Smooth muscle cell (in vitro differentiated cells): Measurements from ENCODE around the gene RMI2. TPM values are rescaled to one million over a fixed set of nuclear protein-coding genes. Genes with fewer than 3 reads are reported as not detected.

Source experiments
- DNase-seq: peaks from one replicate; lab custom pipeline; 2025; ENCODE audit not compliant: unreplicated experiment; lab: John Stamatoyannopoulos, UW
- H2AFZ ChIP-seq: fragments of 200-600 bp; sonication (generic); 2 replicates; pipeline ENCODE4 v1.6.0; 2016; ENCODE audit warnings: antibody characterized with exemption, low read depth, mild to moderate bottlenecking
- H3F3A ChIP-seq: fragments of 200-600 bp; sonication (generic); 2 replicates; pipeline ENCODE4 v1.6.0; 2017; ENCODE audit warnings: antibody characterized with exemption, low read depth
- H3K27ac ChIP-seq: fragments of 200-600 bp; sonication (generic); 2 replicates; pipeline ENCODE4 v1.5.1; 2016; ENCODE audit warnings: low read depth, mild to moderate bottlenecking
- H3K27me3 ChIP-seq: fragments of 200-600 bp; sonication (generic); 2 replicates; pipeline ENCODE4 v1.6.1; 2016; ENCODE audit warnings: low read depth, mild to moderate bottlenecking
- H3K36me3 ChIP-seq: fragments of 200-600 bp; sonication (generic); 2 replicates; pipeline ENCODE4 v1.5.1; 2016; ENCODE audit warnings: low read depth
- H3K4me1 ChIP-seq: fragments of 200-600 bp; sonication (generic); 2 replicates; pipeline ENCODE4 v1.5.1; 2016; ENCODE audit warnings: low read depth
- H3K4me2 ChIP-seq: fragments of 200-600 bp; sonication (generic); 2 replicates; pipeline ENCODE4 v1.6.0; 2016; ENCODE audit warnings: mild to moderate bottlenecking
- H3K4me3 ChIP-seq: fragments of 200-600 bp; sonication (generic); 2 replicates; pipeline ENCODE4 v1.5.1; 2016; ENCODE audit warnings: mild to moderate bottlenecking
- H3K79me2 ChIP-seq: fragments of 200-600 bp; sonication (generic); 2 replicates; pipeline ENCODE4 v1.6.0; 2016; ENCODE audit warnings: low read depth, mild to moderate bottlenecking
- H3K9ac ChIP-seq: fragments of 200-600 bp; sonication (generic); 2 replicates; pipeline ENCODE4 v1.6.0; 2016; ENCODE audit warnings: low read depth
- H3K9me3 ChIP-seq: fragments of 200-600 bp; sonication (generic); replicated peaks from 2 replicates; pipeline ENCODE4 v1.5.1; 2016; ENCODE audit warnings: low read depth
- H4K20me1 ChIP-seq: fragments of 200-600 bp; sonication (generic); 2 replicates; pipeline ENCODE4 v1.6.0; 2016; ENCODE audit warnings: low read depth
- WGBS: methylation state at CpG from one replicate; pipeline ENCODE4 v1.1.7; 2016; ENCODE audit warnings: low lambda C conversion rate; 5-methylcytosine and 5-hydroxymethylcytosine counted together
- polyA plus RNA-seq: library from polyadenylated mRNA; unstranded; fragments of >200 nt; fragmentation: Nextera tagmentation; extraction: Ambion mirVana; gene quantifications from 2 replicates; pipeline ENCODE4 v1.2.1, GENCODE V29; 2016
- total RNA-seq: library from RNA; depleted of rRNA; stranded (reverse); fragments of >200 nt; gene quantifications from 2 replicates; pipeline ENCODE4 v1.2.3, GENCODE V29; 2014
- TF ChIP-seq, protein P1 (sequence below): fragments of 200-600 bp; sonication (generic); IDR thresholded peaks from 2 replicates; pipeline ENCODE4 v1.5.1; 2017; ENCODE audit warnings: borderline replicate concordance, mild to moderate bottlenecking, antibody characterized with exemption; ENCODE audit not compliant: insufficient read depth, poor library complexity, severe bottlenecking

RMI2 gene
- total and polyA plus RNA-seq, 2 experiments from 2014 or later = 6.1 to 11.3 TPM

GRCh38 chr16:11350519-11350918 is 5.3 kb downstream of the RMI2 start:
- H3K27ac ChIP-seq = peak overlapping the region; percentile 87
- H3K4me2 ChIP-seq = peak overlapping the region; percentile 79
- no peaks in the 10 kb centered on the region for H3K36me3 ChIP-seq
- peaks cover 17% of the 10 kb centered on the region for H3F3A ChIP-seq
- DNase-seq = no peak
- H4K20me1 ChIP-seq = no peaks in the 10 kb centered on the region
- TF ChIP-seq, protein P1, sequence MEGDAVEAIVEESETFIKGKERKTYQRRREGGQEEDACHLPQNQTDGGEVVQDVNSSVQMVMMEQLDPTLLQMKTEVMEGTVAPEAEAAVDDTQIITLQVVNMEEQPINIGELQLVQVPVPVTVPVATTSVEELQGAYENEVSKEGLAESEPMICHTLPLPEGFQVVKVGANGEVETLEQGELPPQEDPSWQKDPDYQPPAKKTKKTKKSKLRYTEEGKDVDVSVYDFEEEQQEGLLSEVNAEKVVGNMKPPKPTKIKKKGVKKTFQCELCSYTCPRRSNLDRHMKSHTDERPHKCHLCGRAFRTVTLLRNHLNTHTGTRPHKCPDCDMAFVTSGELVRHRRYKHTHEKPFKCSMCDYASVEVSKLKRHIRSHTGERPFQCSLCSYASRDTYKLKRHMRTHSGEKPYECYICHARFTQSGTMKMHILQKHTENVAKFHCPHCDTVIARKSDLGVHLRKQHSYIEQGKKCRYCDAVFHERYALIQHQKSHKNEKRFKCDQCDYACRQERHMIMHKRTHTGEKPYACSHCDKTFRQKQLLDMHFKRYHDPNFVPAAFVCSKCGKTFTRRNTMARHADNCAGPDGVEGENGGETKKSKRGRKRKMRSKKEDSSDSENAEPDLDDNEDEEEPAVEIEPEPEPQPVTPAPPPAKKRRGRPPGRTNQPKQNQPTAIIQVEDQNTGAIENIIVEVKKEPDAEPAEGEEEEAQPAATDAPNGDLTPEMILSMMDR = no peak
- peak overlapping the region; percentile 56 for H2AFZ ChIP-seq
- 28% methylated on average over 5 of the region's 5 CpGs for WGBS
- peaks cover 25% of the 10 kb centered on the region for H3K79me2 ChIP-seq
- no peak overlapping the region for H3K9ac ChIP-seq
- no peaks in the 10 kb centered on the region for H3K9me3 ChIP-seq
- H3K27me3 ChIP-seq = no peaks in the 10 kb centered on the region
- peak overlapping the region; percentile 26 for H3K4me3 ChIP-seq
- peaks cover 12% of the 10 kb centered on the region for H3K4me1 ChIP-seq

GRCh38 chr16:11350921-11351335 is 5.7 kb downstream of the RMI2 start:
- H3K79me2 ChIP-seq = peaks cover 21% of the 10 kb centered on the region
- 4% methylated on average over 8 of the region's 8 CpGs for WGBS
- H3K4me2 ChIP-seq = peak overlapping the region; percentile 79
- peak overlapping the region; percentile 26 for H3K4me3 ChIP-seq
- peaks cover 21% of the 10 kb centered on the region for H3F3A ChIP-seq
- TF ChIP-seq, protein P1 = no peak
- H3K9me3 ChIP-seq = no peaks in the 10 kb centered on the region
- H3K27me3 ChIP-seq = no peaks in the 10 kb centered on the region
- peak overlapping the region; percentile 56 for H2AFZ ChIP-seq
- H3K36me3 ChIP-seq = no peaks in the 10 kb centered on the region
- H4K20me1 ChIP-seq = no peaks in the 10 kb centered on the region
- peaks cover 10% of the 10 kb centered on the region for H3K4me1 ChIP-seq
- no peak for DNase-seq
- H3K27ac ChIP-seq = peak overlapping the region; percentile 87
- H3K9ac ChIP-seq = peak overlapping the region; percentile 46

GRCh38 chr16:11353158-11353557 is 7.9 kb downstream of the RMI2 start:
- no peaks in the 10 kb centered on the region for H3K36me3 ChIP-seq
- H3F3A ChIP-seq = peaks cover 21% of the 10 kb centered on the region
- TF ChIP-seq, protein P1 = no peak
- WGBS = 69% methylated on average over 4 of the region's 4 CpGs
- H3K4me2 ChIP-seq = no peak overlapping the region
- no peak overlapping the region for H3K4me3 ChIP-seq
- no peaks in the 10 kb centered on the region for H3K27me3 ChIP-seq
- no peak overlapping the region for H2AFZ ChIP-seq
- no peaks in the 10 kb centered on the region for H4K20me1 ChIP-seq
- H3K27ac ChIP-seq = no peak overlapping the region
- H3K9me3 ChIP-seq = no peaks in the 10 kb centered on the region
- peaks cover 8% of the 10 kb centered on the region for H3K79me2 ChIP-seq
- H3K9ac ChIP-seq = no peak overlapping the region
- no peak for DNase-seq
- no peaks in the 10 kb centered on the region for H3K4me1 ChIP-seq

DNA sequence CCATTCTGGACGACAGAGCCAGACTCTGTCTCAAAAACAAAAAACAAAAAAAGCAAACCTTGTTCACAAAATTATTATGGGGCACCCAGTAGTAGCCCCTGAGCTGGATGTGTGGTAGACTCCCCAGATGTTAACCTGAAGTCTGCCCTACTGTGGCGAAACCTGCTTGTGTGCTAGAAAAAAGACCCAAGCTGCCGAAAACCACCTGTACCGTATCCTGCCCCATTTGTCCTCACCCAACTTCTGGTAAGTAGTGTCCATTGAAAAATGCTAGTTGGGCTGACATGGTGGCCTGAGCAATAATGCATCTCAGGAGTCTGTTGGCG is 9.1 kb downstream of the RMI2 start:
- H3K4me1 ChIP-seq = no peaks in the 10 kb centered on the region
- WGBS = 96% methylated on average over 5 of the region's 5 CpGs

More for the DNA sequence above, 9.1 kb downstream of the RMI2 start:
- Histone ChIP-seq H2AFZ (no peak overlapping the region), H3K4me3 (no peak overlapping the region), H3K27me3 (no peaks in the 10 kb centered on the region), H3K9me3 (no peaks in the 10 kb centered on the region), H3K9ac (no peak overlapping the region), H4K20me1 (no peaks in the 10 kb centered on the region), H3F3A (peaks cover 17% of the 10 kb centered on the region), H3K4me2 (no peak overlapping the region), H3K27ac (no peak overlapping the region), H3K36me3 (no peaks in the 10 kb centered on the region), H3K79me2 (peaks cover 8% of the 10 kb centered on the region)
- TF ChIP-seq, protein P1 = no peak
- no peak for DNase-seq
